GM23338 (cell line): ENCODE results near the gene BCOR. TPM values are rescaled to one million over a fixed set of nuclear protein-coding genes. Genes with fewer than 3 reads are reported as not detected.

ENCODE experiments used
- ATAC-seq: fragments of 200-7000 bp; cut with Tn5 transposase; 3 replicates; pipeline ENCODE4 v1.9.1; 2020
- DNase-seq: peaks from one replicate; pipeline ENCODE4 v3.0.0-alpha.2; 2015; ENCODE audit warnings: low spot score
- H2AFZ ChIP-seq: fragments of 200-600 bp; sonication (generic); 2 replicates; pipeline ENCODE4 v1.8.0; 2016; ENCODE audit warnings: antibody characterized with exemption, mild to moderate bottlenecking, moderate library complexity
- H3F3A ChIP-seq: fragments of 200-600 bp; sonication (generic); replicated peaks from 2 replicates; pipeline ENCODE4 v1.8.0; 2017; ENCODE audit warnings: antibody characterized with exemption, mixed run types, low read depth
- H3K27ac ChIP-seq: fragments of 200-600 bp; sonication (generic); 2 replicates; pipeline ENCODE4 v1.6.1; 2016; ENCODE audit warnings: low read depth
- H3K27me3 ChIP-seq: fragments of 200-600 bp; sonication (generic); 2 replicates; pipeline ENCODE4 v1.8.0; 2016; ENCODE audit warnings: mild to moderate bottlenecking, mixed run types, moderate library complexity; ENCODE audit not compliant: insufficient read depth
- H3K36me3 ChIP-seq: fragments of 200-600 bp; sonication (generic); 2 replicates; pipeline ENCODE4 v1.8.0; 2016; ENCODE audit warnings: mild to moderate bottlenecking; ENCODE audit not compliant: insufficient read depth
- H3K4me1 ChIP-seq: fragments of 200-600 bp; sonication (generic); 2 replicates; pipeline ENCODE4 v1.8.0; 2016; ENCODE audit warnings: mild to moderate bottlenecking, moderate library complexity; ENCODE audit not compliant: insufficient read depth
- H3K4me2 ChIP-seq: fragments of 200-600 bp; sonication (generic); 2 replicates; pipeline ENCODE4 v1.7.1; 2017; ENCODE audit warnings: mixed run types
- H3K4me3 ChIP-seq: fragments of 200-600 bp; sonication (generic); 2 replicates; pipeline ENCODE4 v1.6.1; 2016; ENCODE audit warnings: mixed run types
- H3K79me2 ChIP-seq: fragments of 200-600 bp; sonication (generic); replicated peaks from 2 replicates; pipeline ENCODE4 v1.8.0; 2017; ENCODE audit warnings: mild to moderate bottlenecking; ENCODE audit not compliant: insufficient read depth
- H3K9me2 ChIP-seq: fragments of 200-600 bp; sonication (generic); 2 replicates; pipeline ENCODE4 v1.8.0; 2017; ENCODE audit not compliant: insufficient read depth
- H4K20me1 ChIP-seq: fragments of 200-600 bp; sonication (generic); replicated peaks from 2 replicates; pipeline ENCODE4 v1.8.0; 2017; ENCODE audit warnings: mild to moderate bottlenecking; ENCODE audit not compliant: insufficient read depth
- H3K27ac Mint-ChIP-seq: 2 replicates; pipeline ENCODE4 v1.8.0; 2020; ENCODE audit warnings: inconsistent platforms, mild to moderate bottlenecking, moderate library complexity, mixed read lengths
- H3K27me3 Mint-ChIP-seq: 3 replicates; pipeline ENCODE4 v1.8.0; 2022; ENCODE audit warnings: low read depth, mild to moderate bottlenecking, moderate library complexity, mixed read lengths, inconsistent platforms; ENCODE audit not compliant: insufficient read depth, poor library complexity
- H3K36me3 Mint-ChIP-seq: 3 replicates; pipeline ENCODE4 v1.8.0; 2021; ENCODE audit warnings: low read depth, mild to moderate bottlenecking, inconsistent platforms, moderate library complexity, mixed read lengths
- H3K4me1 Mint-ChIP-seq: 3 replicates; pipeline ENCODE4 v1.8.0; 2020; ENCODE audit warnings: mild to moderate bottlenecking, inconsistent platforms, mixed read lengths
- H3K4me3 Mint-ChIP-seq: 3 replicates; pipeline ENCODE4 v1.8.0; 2021; ENCODE audit warnings: moderate library complexity, mild to moderate bottlenecking, inconsistent platforms, mixed read lengths
- H3K9me3 Mint-ChIP-seq: 3 replicates; pipeline ENCODE4 v1.8.0; 2020; ENCODE audit warnings: moderate library complexity, mild to moderate bottlenecking, inconsistent platforms, mixed read lengths
- CREB1 ChIP-seq: fragments of 250-450 bp; sonication (Bioruptor Pico); IDR thresholded peaks from 2 replicates; pipeline ENCODE4 v1.5.0; 2020; ENCODE audit warnings: low read depth, mild to moderate bottlenecking, moderate library complexity
- CTCF ChIP-seq, 2 experiments: fragments of 200-600 bp in 1 of 2; sonication (generic) in 1 of 2; conservative IDR thresholded peaks; 2 replicates each; pipeline versions ENCODE4 v1.5.1 to v1.6.1; 2016 to 2017; ENCODE audit warnings: antibody characterized with exemption in 2 of 2, low read depth in 2 of 2, mild to moderate bottlenecking in 2 of 2, moderate library complexity in 1 of 2
- ETS1 ChIP-seq: IDR thresholded peaks from 2 replicates; pipeline ENCODE4 v1.6.1; 2016; ENCODE audit warnings: antibody characterized with exemption
- EZH2 ChIP-seq: fragments of 200-600 bp; sonication (generic); IDR thresholded peaks from one replicate; pipeline ENCODE4 v1.8.0; 2017; ENCODE audit warnings: antibody characterized with exemption, mild to moderate bottlenecking, low read depth; ENCODE audit not compliant: unreplicated experiment
- EZH2phosphoT487 ChIP-seq: fragments of 200-600 bp; sonication (generic); IDR thresholded peaks from one replicate; pipeline ENCODE4 v1.8.1; 2018; ENCODE audit warnings: antibody characterized with exemption; ENCODE audit not compliant: unreplicated experiment
- JUNB ChIP-seq: IDR thresholded peaks from one replicate; pipeline ENCODE4 v1.6.1; 2016; ENCODE audit warnings: antibody characterized with exemption; ENCODE audit not compliant: unreplicated experiment
- NANOG ChIP-seq: IDR thresholded peaks from 2 replicates; pipeline ENCODE4 v1.6.1; 2016; ENCODE audit warnings: antibody characterized with exemption, borderline replicate concordance
- POLR2AphosphoS5 ChIP-seq: IDR thresholded peaks from 2 replicates; pipeline ENCODE4 v1.6.1; 2016; ENCODE audit warnings: antibody characterized with exemption, low read depth
- STAT1 ChIP-seq: IDR thresholded peaks from one replicate; pipeline ENCODE4 v1.6.1; 2016; ENCODE audit warnings: antibody characterized with exemption; ENCODE audit not compliant: unreplicated experiment
- ZNF114 ChIP-seq: fragments of 250-450 bp; sonication (Bioruptor Pico); IDR thresholded peaks from 2 replicates; pipeline ENCODE4 v1.5.0; 2020; ENCODE audit warnings: mild to moderate bottlenecking, moderate library complexity
- ZNF331 ChIP-seq: fragments of 250-450 bp; sonication (Bioruptor Pico); IDR thresholded peaks from 2 replicates; pipeline ENCODE4 v1.5.0; 2020; ENCODE audit warnings: low read depth, mild to moderate bottlenecking, moderate library complexity
- ZNF462 ChIP-seq: fragments of 250-450 bp; sonication (Bioruptor Pico); IDR thresholded peaks from 2 replicates; pipeline ENCODE4 v1.5.0; 2020; ENCODE audit warnings: mild to moderate bottlenecking, moderate library complexity
- polyA plus RNA-seq: library from polyadenylated mRNA; unstranded; fragments of >200 nt; fragmentation: Nextera tagmentation; extraction: Ambion mirVana; gene quantifications from 2 replicates; pipeline ENCODE4 v1.2.1, GENCODE V29; 2016
- total RNA-seq: library from RNA; depleted of rRNA; stranded (reverse); fragments of >200 nt; shearing (Covaris generic); gene quantifications from 2 replicates; pipeline ENCODE4 v1.2.3, GENCODE V29; 2014
- TF ChIP-seq, protein P1 (sequence below): IDR thresholded peaks from one replicate; pipeline ENCODE4 v1.6.1; 2018; ENCODE audit warnings: antibody characterized with exemption; ENCODE audit not compliant: unreplicated experiment

The BCOR gene
- total and polyA plus RNA-seq, 2 experiments from 2014 or later: 25.5 to 60.8 TPM

DNA sequence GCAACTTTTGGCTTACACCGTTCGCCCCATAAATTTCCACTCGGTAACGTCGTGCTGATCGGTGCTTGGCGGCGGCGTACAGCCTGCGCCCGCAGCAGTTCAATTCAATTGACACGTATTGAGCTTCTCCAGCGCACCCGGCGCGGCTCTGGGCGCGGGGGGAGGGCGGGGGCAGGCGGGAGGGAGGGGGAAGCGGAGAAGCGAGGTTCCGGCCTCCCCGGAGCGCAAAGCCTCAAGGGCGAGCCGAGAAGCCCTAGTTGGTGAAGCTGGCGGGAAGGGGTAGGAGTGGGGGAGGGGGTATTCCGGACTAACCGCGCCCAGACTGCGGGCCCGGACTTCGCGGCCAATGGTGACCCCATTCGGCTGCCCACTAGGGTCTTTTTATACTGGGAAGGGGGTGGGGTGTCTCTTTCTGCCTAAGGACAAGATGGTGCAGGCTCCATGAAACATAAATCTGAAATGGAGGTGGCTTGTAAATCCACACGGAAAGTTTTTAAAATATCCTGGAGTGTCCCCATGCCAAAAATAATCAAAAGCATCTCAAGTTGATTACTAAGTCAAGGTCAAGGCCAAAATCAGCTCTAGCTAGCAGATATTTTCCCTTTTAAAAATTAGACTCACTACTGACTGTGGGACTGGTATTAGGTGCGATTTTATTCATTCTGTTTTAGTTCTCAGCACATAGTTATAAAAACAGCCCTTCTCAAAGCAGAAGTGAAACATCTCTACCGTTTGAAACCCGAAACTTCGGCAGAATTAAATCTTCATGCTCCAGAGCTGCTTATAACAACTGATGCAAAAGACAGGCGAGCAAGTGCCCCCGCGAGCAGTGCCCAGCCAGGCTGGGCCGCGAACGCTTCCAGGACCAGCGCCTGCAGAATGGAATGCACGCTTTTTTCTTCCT lies 1.5 kb upstream of the BCOR start:
- H3K36me3 Mint-ChIP-seq: peaks cover 5% of the 10 kb centered on the region; the same call in 1 of the 3 replicates
- DNase-seq: peak; percentile 71
- H3K4me3 ChIP-seq: peak overlapping the region; percentile 63
- H3F3A ChIP-seq: 0 out of 2 replicates have a peak, but pooled peaks cover 4% of the 10 kb centered on the region
- H3K27me3 Mint-ChIP-seq: peaks cover 41% of the 10 kb centered on the region
- H3K4me3 Mint-ChIP-seq: peak overlapping the region; percentile 72
- no peaks in the 10 kb centered on the region; the same call in 1 of the 2 replicates for H4K20me1 ChIP-seq
- peaks cover 28% of the 10 kb centered on the region for H3K4me1 ChIP-seq
- peak; percentile 8 for ATAC-seq
- no peak overlapping the region for H2AFZ ChIP-seq
- H3K9me2 ChIP-seq: no peaks in the 10 kb centered on the region
- no peak overlapping the region for H3K27ac ChIP-seq
- peaks cover 19% of the 10 kb centered on the region for H3K4me1 Mint-ChIP-seq
- no peaks in the 10 kb centered on the region for H3K9me3 Mint-ChIP-seq
- H3K36me3 ChIP-seq: no peaks in the 10 kb centered on the region
- no peak overlapping the region for H3K27ac Mint-ChIP-seq
- H3K4me2 ChIP-seq: peak overlapping the region; percentile 85
- peaks cover 57% of the 10 kb centered on the region for H3K27me3 ChIP-seq
- no peak for TF ChIP-seq ZNF114 (CRISPR knock-in tag)
- TF ChIP-seq ZNF331 (CRISPR knock-in tag): no peak
- TF ChIP-seq CTCF (conservative IDR thresholded peaks at IDR 0.05; ENCODE audit: low read depth in 2 of 2): no peak
- no peak for TF ChIP-seq NANOG
- TF ChIP-seq EZH2phosphoT487: no peak
- no peak for TF ChIP-seq EZH2
- TF ChIP-seq ZNF462 (CRISPR knock-in tag): no peak
- TF ChIP-seq STAT1: no peak
- TF ChIP-seq, protein P1, sequence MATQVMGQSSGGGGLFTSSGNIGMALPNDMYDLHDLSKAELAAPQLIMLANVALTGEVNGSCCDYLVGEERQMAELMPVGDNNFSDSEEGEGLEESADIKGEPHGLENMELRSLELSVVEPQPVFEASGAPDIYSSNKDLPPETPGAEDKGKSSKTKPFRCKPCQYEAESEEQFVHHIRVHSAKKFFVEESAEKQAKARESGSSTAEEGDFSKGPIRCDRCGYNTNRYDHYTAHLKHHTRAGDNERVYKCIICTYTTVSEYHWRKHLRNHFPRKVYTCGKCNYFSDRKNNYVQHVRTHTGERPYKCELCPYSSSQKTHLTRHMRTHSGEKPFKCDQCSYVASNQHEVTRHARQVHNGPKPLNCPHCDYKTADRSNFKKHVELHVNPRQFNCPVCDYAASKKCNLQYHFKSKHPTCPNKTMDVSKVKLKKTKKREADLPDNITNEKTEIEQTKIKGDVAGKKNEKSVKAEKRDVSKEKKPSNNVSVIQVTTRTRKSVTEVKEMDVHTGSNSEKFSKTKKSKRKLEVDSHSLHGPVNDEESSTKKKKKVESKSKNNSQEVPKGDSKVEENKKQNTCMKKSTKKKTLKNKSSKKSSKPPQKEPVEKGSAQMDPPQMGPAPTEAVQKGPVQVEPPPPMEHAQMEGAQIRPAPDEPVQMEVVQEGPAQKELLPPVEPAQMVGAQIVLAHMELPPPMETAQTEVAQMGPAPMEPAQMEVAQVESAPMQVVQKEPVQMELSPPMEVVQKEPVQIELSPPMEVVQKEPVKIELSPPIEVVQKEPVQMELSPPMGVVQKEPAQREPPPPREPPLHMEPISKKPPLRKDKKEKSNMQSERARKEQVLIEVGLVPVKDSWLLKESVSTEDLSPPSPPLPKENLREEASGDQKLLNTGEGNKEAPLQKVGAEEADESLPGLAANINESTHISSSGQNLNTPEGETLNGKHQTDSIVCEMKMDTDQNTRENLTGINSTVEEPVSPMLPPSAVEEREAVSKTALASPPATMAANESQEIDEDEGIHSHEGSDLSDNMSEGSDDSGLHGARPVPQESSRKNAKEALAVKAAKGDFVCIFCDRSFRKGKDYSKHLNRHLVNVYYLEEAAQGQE: no peak
- TF ChIP-seq ETS1: no peak
- TF ChIP-seq POLR2AphosphoS5: no peak
- TF ChIP-seq CREB1: no peak
- TF ChIP-seq JUNB: no peak
- peaks cover 38% of the 10 kb centered on the region for H3K79me2 ChIP-seq
